Panc1 (cell line): ENCODE results near the gene DNAJC2. TPM values are rescaled to one million over a fixed set of nuclear protein-coding genes. Genes with fewer than 3 reads are reported as not detected.

Experiments
- ATAC-seq: fragments of 200-7000 bp; cut with Tn5 transposase; 2 replicates; pipeline ENCODE4 v1.9.1; 2020; ENCODE audit warnings: mild to moderate bottlenecking, moderate library complexity
- BruUV-seq: library from RNA; stranded (reverse); fragments of 400-500 nt; replicated peaks from 2 replicates; lab custom pipeline; 2021; lab: Mats Ljungman, UMichigan
- CTCF ChIA-PET: fragments of 300-600 bp; sonication (Branson Sonifier 250); formaldehyde crosslinking; loops from one replicate; lab custom pipeline; 2022; ENCODE audit warnings: antibody characterized with exemption; lab: Charles Lee
- POLR2A ChIA-PET: fragments of 300-600 bp; sonication (Branson Sonifier 250); formaldehyde crosslinking; loops from one replicate; lab custom pipeline; 2022; ENCODE audit warnings: antibody characterized with exemption; lab: Charles Lee
- DNase-seq: peaks from one replicate; pipeline ENCODE4 v3.0.0-alpha.2; 2010; ENCODE audit warnings: low read depth, low spot score
- H3K27ac ChIP-seq: 2 replicates; pipeline ENCODE4 v1.5.1; 2011; ENCODE audit warnings: mild to moderate bottlenecking, low read length, inconsistent platforms
- H3K27me3 ChIP-seq: fragments of 200-500 bp; sonication (Bioruptor generic); 2 replicates; pipeline ENCODE4 v1.6.0; 2014; ENCODE audit warnings: low read length, inconsistent platforms; ENCODE audit not compliant: control insufficient read depth, insufficient read depth
- H3K36me3 ChIP-seq: fragments of 200-500 bp; sonication (Bioruptor generic); 2 replicates; pipeline ENCODE4 v1.5.1; 2014; ENCODE audit warnings: inconsistent platforms, mild to moderate bottlenecking, low read length, moderate library complexity; ENCODE audit not compliant: control insufficient read depth, insufficient read depth
- H3K4me1 ChIP-seq: 2 replicates; pipeline ENCODE4 v1.5.1; 2011; ENCODE audit warnings: inconsistent platforms, mild to moderate bottlenecking, low read length, moderate library complexity; ENCODE audit not compliant: control insufficient read depth, insufficient read depth
- H3K4me3 ChIP-seq, 2 experiments: 2 replicates each; pipeline ENCODE4 v1.5.1; 2011 to 2012; ENCODE audit warnings: low read depth in 2 of 2, low read length in 2 of 2, mild to moderate bottlenecking in 2 of 2, inconsistent platforms in 1 of 2, moderate library complexity in 1 of 2
- H3K9me3 ChIP-seq: fragments of 200-500 bp; sonication (Bioruptor generic); 2 replicates; pipeline ENCODE4 v1.5.1; 2014; ENCODE audit warnings: low read depth, mild to moderate bottlenecking, inconsistent platforms, low read length, moderate library complexity; ENCODE audit not compliant: control insufficient read depth, insufficient read depth
- POLR2AphosphoS5 ChIP-seq: IDR thresholded peaks from 2 replicates; pipeline ENCODE4 v1.6.1; 2012; ENCODE audit warnings: mild to moderate bottlenecking, low read depth, low read length, moderate library complexity
- SIN3A ChIP-seq: IDR thresholded peaks from 2 replicates; pipeline ENCODE4 v1.6.1; 2012; ENCODE audit warnings: low read depth, mild to moderate bottlenecking, low read length, moderate library complexity, borderline replicate concordance; ENCODE audit not compliant: insufficient read depth
- TCF7L2 ChIP-seq: IDR thresholded peaks from 2 replicates; pipeline ENCODE4 v1.6.1; 2011; ENCODE audit warnings: mild to moderate bottlenecking, low read depth, low read length, inconsistent platforms
- in situ Hi-C: cut with HindIII; loops from 2 replicates; pipeline ENCODE4 v1.10.0; 2016; ENCODE audit warnings: low sequenced_read_pairs, low pct_unique_long_range_greater_than_20kb
- intact Hi-C: fragments of 100-400 bp; cut with micrococcal nuclease; formaldehyde crosslinking; loops from one replicate; pipeline ENCODE4 v1.10.0; 2022; ENCODE audit not compliant: unreplicated experiment
- total RNA-seq: library from RNA; stranded (reverse); gene quantifications from one replicate; pipeline ENCODE4 v1.2.1, GENCODE V29; 2021; ENCODE audit not compliant: unreplicated experiment
- TF ChIP-seq, protein P1 (sequence below): fragments of 450-650 bp; IDR thresholded peaks from 2 replicates; pipeline ENCODE4 v1.5.1; 2017; ENCODE audit warnings: mild to moderate bottlenecking
- TF ChIP-seq, protein P2 (sequence below), 2 experiments: IDR thresholded peaks; 2 replicates each; pipeline ENCODE4 v1.6.1; 2011 to 2012; ENCODE audit warnings: low read depth in 2 of 2, control low read depth in 1 of 2, low read length in 1 of 2, mild to moderate bottlenecking in 1 of 2, moderate library complexity in 1 of 2; ENCODE audit not compliant: insufficient read depth in 1 of 2

The DNAJC2 gene
- total RNA-seq, 1 experiment from 2014 or later = 56.1 TPM

DNA sequence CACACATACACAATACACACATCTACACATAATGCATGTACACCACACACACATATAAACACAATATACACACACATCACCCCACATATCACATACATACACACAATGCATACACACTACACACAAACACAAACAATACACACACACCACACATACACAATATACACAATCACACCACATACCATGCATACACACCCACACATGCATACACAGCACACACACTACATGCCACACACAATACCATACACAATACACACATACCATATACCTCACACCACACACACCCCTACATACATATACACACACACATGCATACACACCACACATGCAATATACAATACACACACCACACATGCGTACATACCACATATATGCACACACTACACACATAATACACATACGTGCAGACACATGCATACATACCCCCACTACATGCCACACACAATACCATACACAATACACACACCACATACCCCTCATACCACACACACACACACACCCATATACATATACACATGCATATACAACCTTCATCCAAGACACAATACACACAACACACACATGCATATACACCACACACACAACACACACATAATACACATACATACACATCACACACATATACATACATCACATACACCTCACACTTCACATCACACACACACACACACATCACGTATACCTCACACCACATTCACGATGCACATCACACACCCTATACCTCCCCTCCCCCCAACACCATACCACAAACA lies 36.9 kb upstream of the DNAJC2 start:
- Histone ChIP-seq H3K9me3 (no peaks in the 10 kb centered on the region), H3K4me1 (no peaks in the 10 kb centered on the region), H3K36me3 (no peaks in the 10 kb centered on the region), H3K27ac (no peak overlapping the region), H3K27me3 (no peaks in the 10 kb centered on the region), H3K4me3 (no peak overlapping the region)
- ChIA-PET POLR2A (no interaction called here), CTCF (no interaction called here)
- in situ Hi-C loops = no loop called here
- no peak for ATAC-seq
- TF ChIP-seq TCF7L2 (no peak), SIN3A (no peak), POLR2AphosphoS5 (no peak)
- TF ChIP-seq, protein P1, sequence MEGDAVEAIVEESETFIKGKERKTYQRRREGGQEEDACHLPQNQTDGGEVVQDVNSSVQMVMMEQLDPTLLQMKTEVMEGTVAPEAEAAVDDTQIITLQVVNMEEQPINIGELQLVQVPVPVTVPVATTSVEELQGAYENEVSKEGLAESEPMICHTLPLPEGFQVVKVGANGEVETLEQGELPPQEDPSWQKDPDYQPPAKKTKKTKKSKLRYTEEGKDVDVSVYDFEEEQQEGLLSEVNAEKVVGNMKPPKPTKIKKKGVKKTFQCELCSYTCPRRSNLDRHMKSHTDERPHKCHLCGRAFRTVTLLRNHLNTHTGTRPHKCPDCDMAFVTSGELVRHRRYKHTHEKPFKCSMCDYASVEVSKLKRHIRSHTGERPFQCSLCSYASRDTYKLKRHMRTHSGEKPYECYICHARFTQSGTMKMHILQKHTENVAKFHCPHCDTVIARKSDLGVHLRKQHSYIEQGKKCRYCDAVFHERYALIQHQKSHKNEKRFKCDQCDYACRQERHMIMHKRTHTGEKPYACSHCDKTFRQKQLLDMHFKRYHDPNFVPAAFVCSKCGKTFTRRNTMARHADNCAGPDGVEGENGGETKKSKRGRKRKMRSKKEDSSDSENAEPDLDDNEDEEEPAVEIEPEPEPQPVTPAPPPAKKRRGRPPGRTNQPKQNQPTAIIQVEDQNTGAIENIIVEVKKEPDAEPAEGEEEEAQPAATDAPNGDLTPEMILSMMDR = no peak
- TF ChIP-seq, protein P2, sequence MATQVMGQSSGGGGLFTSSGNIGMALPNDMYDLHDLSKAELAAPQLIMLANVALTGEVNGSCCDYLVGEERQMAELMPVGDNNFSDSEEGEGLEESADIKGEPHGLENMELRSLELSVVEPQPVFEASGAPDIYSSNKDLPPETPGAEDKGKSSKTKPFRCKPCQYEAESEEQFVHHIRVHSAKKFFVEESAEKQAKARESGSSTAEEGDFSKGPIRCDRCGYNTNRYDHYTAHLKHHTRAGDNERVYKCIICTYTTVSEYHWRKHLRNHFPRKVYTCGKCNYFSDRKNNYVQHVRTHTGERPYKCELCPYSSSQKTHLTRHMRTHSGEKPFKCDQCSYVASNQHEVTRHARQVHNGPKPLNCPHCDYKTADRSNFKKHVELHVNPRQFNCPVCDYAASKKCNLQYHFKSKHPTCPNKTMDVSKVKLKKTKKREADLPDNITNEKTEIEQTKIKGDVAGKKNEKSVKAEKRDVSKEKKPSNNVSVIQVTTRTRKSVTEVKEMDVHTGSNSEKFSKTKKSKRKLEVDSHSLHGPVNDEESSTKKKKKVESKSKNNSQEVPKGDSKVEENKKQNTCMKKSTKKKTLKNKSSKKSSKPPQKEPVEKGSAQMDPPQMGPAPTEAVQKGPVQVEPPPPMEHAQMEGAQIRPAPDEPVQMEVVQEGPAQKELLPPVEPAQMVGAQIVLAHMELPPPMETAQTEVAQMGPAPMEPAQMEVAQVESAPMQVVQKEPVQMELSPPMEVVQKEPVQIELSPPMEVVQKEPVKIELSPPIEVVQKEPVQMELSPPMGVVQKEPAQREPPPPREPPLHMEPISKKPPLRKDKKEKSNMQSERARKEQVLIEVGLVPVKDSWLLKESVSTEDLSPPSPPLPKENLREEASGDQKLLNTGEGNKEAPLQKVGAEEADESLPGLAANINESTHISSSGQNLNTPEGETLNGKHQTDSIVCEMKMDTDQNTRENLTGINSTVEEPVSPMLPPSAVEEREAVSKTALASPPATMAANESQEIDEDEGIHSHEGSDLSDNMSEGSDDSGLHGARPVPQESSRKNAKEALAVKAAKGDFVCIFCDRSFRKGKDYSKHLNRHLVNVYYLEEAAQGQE (IDR thresholded peaks at IDR 0.05; ENCODE audit: insufficient read depth in 1 of 2, low read depth in 2 of 2, low read length in 1 of 2) = no peak
- DNase-seq = no peak
- intact Hi-C loops = no loop called here
- BruUV-seq = no TSS peak

DNA sequence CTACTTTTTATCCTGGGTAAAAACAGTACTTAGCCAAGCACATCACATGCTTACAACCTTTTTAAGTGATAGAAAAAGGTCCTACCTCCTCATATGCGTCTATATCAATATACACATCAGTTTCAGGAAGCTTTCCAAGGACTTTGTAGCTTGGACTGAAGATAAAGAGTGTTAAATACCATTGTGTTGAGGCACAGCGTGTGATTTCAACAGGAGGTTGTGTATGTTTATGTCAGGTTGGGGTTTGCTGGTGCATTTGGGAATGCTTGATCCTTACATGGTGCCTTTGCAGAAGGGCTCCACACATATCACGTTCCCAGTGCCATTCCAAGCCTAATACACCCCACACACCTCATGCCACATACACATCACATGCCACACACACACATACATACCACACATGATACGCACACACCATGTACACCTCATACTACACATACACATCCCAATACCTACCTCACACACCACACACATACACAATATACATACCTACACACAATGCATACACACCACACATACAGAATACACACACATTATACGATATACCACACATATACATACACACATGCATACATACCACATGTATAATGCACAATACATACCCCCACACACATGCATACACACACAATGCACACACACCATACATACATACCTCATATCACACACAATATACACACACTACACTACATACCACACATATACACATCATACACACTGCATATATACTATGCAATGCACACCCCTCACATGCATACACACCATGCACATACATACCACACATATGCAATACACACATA lies 36.0 kb upstream of the DNAJC2 start:
- no TSS peak for BruUV-seq
- DNase-seq (no peak), ATAC-seq (peak; percentile 45; the same call in 1 of the 2 replicates)
- H3K27ac ChIP-seq = no peak overlapping the region
- H3K9me3 ChIP-seq = no peaks in the 10 kb centered on the region
- TF ChIP-seq POLR2AphosphoS5 = no peak
- TF ChIP-seq, protein P2 (IDR thresholded peaks at IDR 0.05; ENCODE audit: insufficient read depth in 1 of 2, low read depth in 2 of 2, low read length in 1 of 2) = no peak
- TF ChIP-seq, protein P1 = no peak
- TF ChIP-seq SIN3A = no peak
- no peak for TF ChIP-seq TCF7L2
- ChIA-PET CTCF (no interaction called here), POLR2A (no interaction called here)
- no peaks in the 10 kb centered on the region for H3K4me1 ChIP-seq
- no peaks in the 10 kb centered on the region for H3K27me3 ChIP-seq
- no peaks in the 10 kb centered on the region for H3K36me3 ChIP-seq
- no peak overlapping the region for H3K4me3 ChIP-seq
- intact Hi-C loops (no loop called here), in situ Hi-C loops (no loop called here)
